Fibroblast of mammary gland (primary cell): ENCODE data around the gene SLC12A6.
"Not testable (repeated sequence)": the region's sequence is repeated elsewhere in the genome, so short reads cannot be mapped to it uniquely, and the experiment has no call there.

Experiments
- DNase-seq: peaks from one replicate; pipeline ENCODE4 v3.0.0-alpha.2; 2010; ENCODE audit warnings: low read depth
- H3K4me3 ChIP-seq: 2 replicates; pipeline ENCODE4 v1.5.1; 2011; ENCODE audit warnings: low read depth, mild to moderate bottlenecking, low read length, moderate library complexity; ENCODE audit not compliant: control insufficient read depth
- TF ChIP-seq, protein P1 (sequence below): conservative IDR thresholded peaks from 2 replicates; pipeline ENCODE4 v1.5.1; 2011; ENCODE audit warnings: low read depth, low read length, inconsistent platforms; ENCODE audit not compliant: control insufficient read depth, insufficient read depth

Gene SLC12A6

DNA sequence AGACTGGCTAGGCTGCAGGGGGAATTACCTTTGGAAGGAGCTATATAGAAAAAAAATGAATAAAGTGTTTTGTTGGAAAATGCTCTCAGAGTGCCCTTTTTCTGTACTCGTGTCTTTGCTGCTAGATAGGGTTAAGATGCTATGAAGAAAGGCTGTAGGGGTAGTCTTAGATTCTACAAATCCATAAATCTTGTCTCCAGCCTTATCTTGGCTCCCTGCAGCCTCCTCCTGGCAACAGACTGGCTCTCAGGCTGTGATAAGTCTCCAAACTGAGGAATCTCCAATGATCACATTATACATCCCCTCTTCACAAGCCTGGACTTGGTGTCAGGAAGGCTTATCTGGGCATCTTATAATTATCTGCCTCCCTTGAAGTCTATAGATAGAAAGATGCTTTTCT, 20.1 kb upstream of the SLC12A6 start:
- no peak for DNase-seq
- TF ChIP-seq, protein P1, sequence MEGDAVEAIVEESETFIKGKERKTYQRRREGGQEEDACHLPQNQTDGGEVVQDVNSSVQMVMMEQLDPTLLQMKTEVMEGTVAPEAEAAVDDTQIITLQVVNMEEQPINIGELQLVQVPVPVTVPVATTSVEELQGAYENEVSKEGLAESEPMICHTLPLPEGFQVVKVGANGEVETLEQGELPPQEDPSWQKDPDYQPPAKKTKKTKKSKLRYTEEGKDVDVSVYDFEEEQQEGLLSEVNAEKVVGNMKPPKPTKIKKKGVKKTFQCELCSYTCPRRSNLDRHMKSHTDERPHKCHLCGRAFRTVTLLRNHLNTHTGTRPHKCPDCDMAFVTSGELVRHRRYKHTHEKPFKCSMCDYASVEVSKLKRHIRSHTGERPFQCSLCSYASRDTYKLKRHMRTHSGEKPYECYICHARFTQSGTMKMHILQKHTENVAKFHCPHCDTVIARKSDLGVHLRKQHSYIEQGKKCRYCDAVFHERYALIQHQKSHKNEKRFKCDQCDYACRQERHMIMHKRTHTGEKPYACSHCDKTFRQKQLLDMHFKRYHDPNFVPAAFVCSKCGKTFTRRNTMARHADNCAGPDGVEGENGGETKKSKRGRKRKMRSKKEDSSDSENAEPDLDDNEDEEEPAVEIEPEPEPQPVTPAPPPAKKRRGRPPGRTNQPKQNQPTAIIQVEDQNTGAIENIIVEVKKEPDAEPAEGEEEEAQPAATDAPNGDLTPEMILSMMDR = no peak

DNA sequence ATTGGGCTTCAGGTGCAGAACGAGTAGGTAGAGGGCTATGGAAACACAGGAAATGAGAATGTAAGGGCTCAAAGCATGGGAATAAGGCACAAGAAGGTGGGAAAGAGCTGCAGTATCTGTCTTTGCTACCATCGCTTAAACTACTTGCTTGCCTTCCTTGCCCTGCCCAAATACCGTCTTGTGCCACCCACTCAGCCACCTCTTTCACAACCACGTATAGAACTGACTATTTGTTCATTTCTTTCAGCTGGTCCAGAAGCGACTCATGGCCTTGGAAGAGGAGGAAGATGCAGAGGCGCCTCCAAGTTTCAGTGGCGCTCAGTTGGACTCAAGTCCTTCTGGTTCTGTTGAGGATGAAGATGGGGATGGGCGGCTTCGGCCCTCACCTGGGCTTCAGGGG, 17.7 kb upstream of the SLC12A6 start:
- TF ChIP-seq, protein P1 = no peak
- peak; percentile 29 for DNase-seq
- H3K4me3 ChIP-seq = no peak overlapping the region

More for the DNA sequence above, 20.1 kb upstream of the SLC12A6 start:
- H3K4me3 ChIP-seq = no peak overlapping the region

DNA sequence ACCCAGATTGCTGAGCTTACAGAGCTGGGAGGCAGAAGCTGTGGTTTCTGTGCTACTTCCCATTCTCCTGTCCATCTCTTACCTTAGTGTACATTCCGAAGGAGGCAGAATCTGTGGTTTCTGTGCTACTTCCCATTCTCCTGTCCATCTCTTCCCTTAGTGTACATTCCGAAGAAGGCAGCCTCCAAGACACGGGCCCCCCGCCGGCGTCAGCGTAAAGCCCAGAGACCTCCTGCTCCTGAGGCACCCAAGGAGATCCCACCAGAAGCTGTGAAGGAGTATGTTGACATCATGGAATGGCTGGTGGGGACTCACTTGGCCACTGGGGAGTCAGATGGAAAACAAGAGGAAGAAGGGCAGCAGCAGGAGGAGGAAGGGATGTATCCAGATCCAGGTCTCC, 16.7 kb upstream of the SLC12A6 start:
- TF ChIP-seq, protein P1 = no peak
- no peak overlapping the region for H3K4me3 ChIP-seq
- DNase-seq = no peak

DNA sequence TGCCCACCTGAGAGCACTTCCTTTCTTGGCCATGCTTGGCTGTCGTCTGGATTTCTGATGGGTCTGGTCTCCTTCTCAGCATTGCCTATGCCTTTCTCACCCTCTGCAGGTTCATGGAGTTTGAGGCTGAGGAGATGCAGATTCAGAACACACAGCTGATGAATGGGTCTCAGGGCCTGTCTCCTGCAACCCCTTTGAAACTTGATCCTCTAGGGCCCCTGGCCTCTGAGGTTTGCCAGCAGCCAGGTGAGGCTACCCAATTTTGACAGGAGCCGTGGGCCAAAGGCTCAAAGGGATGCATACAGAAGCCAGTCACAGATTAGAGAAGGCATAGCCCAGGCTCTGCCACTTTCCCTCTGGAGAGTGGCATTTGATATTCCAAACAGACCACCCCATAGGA, 16.0 kb upstream of the SLC12A6 start:
- DNase-seq = no peak
- TF ChIP-seq, protein P1 = no peak
- no peak overlapping the region for H3K4me3 ChIP-seq

DNA sequence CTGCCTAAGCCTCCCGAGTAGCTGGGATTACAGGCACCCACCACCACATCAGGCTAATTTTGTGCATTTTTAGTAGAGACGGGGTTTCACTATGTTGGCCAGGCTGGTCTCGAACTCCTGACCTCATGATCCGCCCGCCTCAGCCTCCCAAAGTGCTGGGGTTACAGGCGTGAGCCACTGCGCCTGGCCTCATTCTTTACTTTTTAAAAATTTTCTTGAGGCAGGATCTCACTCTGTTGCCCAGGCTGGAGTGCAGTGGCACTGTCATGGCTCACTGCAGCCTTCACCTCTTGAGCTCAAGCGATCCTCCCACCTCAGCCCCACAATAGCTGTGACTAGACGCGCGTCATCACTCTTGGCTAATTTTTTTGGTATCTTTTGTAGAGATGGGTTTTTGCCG, 15.4 kb upstream of the SLC12A6 start:
- DNase-seq = not testable (repeated sequence)

DNA sequence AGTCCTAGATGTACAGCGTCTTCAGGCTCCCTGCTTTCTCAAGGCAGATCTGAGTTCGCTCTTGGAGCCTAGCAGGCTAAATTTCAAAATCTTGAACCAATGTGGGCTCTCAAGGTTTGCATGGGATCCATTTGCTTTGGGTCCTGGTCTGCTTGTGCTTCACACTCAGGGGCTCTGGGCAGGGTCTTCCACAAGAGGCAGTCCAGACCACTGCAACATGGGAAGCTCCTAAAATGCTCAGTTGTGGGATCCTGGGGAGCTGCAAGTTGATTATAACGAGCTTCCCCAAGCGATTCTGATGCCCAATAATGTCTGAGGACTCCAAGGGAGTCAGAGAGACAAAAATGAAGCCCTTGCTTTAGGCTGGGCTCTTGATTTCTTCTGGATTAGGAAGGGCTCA, 12.2 kb upstream of the SLC12A6 start:
- H3K4me3 ChIP-seq = no peak overlapping the region
- TF ChIP-seq, protein P1 = no peak
- DNase-seq = no peak

More for the DNA sequence above, 15.4 kb upstream of the SLC12A6 start:
- not testable (repeated sequence) for H3K4me3 ChIP-seq

DNA sequence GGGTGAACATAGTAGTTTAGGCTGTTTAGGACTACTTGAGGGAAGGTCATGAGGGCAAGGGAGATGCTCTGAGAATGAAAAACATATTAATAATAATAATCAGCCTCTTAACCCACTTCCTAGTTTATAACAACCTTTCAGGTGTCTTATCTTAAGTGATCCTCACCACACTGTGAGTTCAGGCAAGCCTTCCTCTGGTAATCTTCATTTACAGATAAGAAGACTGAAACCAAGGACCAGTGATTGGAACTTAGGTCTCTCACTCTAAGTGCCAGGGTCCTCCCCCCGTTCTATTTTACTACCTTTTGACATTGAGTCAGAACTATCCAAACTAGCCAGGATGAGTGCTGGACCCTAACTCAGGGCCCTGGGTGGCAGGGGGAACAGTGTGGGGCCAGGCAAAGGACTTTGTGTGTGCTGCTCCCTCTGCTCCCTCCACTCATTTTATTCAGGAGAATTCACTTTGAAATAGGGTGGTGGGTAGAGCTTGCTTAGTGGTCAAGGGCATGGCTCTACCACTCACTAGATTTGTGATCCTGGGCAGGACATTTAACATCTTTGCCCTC, 11.2 kb upstream of the SLC12A6 start:
- TF ChIP-seq, protein P1 = no peak
- DNase-seq = no peak
- H3K4me3 ChIP-seq = no peak overlapping the region
